Stimulated activated CD8-positive, alpha-beta memory T cell treated with anti-CD3 and anti-CD28 coated beads, Interleukin-4, amount 100 ng/mL, for 4 hours (primary cell): ENCODE measurements around the gene BMPR1B.
"Not testable (repeated sequence)": the region's sequence is repeated elsewhere in the genome, so short reads cannot be mapped to it uniquely, and the experiment has no call there.

Source experiments
- DNase-seq, 2 donors: peaks; one replicate each; pipeline ENCODE4 v3.0.0-alpha.2; 2020; ENCODE audit warnings: low read depth in 2 of 2, low spot score in 1 of 2

The BMPR1B gene

DNA sequence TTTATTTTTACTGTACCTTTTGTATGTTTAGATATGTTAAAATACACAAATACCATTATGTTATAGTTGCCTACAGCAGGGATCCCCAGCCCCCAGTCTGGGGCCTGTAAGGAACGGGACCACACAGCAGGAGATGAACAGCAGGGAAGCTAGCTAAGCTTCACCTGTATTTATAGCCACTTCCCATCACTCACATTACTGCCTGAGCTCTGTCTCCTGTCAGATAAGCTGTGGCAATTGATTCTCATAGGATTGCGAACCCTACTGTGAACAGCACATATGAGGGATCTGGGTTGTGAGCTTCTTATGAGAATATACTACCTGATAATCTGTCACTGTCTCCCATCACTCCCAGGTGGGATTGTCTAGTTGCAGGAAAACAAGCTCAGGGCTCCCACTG is 73.9 kb downstream of the BMPR1B start:
- no peak for DNase-seq

DNA sequence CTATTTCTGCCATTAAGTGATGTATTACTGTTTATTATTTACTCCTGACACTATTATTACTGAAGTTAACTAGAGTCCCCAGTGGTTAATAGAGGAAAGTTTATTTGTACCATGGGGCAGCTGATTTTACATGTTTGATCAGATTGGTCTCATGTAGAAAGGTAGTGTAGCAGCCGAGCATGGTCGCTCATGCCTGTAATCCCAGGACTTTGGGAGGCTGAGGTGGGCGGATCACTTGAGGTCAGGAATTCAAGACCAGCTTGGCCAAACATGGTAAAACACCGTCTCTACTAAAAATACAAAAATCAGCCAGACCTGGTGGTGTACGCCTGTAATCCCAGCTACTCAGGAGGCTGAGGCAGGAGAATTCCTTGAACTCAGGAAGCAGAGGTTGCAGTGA is 74.6 kb downstream of the BMPR1B start:
- DNase-seq: not testable (repeated sequence)

DNA sequence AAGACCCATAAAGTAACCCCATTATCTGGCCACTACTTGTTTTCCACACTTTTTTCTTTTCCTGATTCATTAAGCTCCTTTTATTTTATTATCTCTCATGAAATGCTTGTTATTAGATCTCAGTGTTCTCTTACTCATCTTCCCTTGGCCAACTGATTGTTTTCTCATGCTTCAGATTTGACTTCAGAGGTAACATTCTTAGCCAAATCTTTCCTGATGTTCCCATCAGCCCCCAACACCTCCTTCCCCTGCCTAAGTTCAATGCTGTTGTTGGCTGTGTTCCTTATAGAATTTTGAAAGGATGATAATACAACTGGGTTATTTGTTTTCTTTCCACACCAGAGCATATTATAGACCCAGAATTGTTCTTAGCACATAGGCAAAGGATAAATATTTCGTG is 75.6 kb downstream of the BMPR1B start:
- DNase-seq: no peak

DNA sequence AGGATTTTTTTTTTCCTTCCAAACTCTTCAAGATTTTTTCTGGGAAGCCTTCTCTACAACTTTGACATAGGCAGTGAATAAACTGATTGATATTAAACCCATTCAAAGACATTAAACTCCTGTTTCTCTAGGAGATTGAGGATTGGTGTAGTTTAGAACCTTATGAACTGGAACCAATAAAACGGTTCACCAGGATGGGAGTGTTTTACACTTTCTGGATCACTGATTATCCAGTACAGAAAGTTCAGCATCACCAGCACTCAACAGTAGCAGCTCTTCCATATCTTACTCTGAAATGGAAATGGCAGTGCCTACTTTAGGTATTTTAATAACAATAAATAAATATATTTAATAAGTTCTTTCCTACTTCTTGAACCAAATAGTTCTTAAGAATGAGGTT is 76.7 kb downstream of the BMPR1B start:
- no peak for DNase-seq

DNA sequence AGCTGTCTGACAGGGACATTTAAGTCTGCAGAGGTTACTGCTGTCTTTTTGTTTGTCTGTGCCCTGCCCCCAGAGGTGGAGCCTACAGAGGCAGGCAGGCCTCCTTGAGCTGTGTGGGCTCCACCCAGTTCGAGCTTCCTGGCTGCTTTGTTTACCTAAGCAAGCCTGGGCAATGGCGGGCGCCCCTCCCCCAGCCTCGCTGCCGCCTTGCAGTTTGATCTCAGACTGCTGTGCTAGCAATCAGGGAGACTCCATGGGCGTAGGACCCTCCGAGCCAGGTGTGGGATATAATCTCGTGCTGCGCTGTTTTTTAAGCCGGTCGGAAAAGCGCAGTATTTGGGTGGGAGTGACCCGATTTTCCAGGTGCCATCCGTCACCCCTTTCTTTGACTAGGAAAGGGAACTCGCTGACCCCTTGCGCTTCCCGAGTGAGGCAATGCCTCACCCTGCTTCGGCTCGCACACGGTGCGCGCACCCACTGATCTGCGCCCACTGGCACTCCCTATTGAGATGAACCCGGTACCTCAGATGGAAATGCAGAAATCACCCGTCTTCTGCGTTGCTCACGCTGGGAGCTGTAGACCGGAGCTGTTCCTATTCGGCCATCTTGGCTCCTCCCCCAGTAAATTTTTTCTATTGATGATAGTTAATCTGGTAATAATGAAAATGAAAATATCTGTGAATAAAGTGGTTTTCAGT is 83.6 kb downstream of the BMPR1B start:
- DNase-seq: not testable (repeated sequence)

DNA sequence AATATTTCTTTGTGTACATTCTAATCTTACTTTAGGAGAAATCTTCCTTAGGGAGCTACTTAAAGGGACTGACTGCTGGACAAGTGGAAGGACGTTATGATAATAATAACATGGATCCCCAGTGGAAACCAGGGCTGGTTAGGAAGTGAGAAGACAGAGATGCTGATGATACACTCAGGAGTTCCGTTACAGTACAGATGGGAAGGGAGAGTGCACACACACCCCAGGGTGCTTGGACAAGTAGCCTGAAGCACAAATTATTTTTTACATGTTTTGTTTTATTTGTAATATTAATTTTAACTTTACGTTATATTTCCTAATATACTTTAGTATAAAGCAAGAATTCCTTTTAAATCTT is 84.1 kb downstream of the BMPR1B start:
- no peak for DNase-seq

DNA sequence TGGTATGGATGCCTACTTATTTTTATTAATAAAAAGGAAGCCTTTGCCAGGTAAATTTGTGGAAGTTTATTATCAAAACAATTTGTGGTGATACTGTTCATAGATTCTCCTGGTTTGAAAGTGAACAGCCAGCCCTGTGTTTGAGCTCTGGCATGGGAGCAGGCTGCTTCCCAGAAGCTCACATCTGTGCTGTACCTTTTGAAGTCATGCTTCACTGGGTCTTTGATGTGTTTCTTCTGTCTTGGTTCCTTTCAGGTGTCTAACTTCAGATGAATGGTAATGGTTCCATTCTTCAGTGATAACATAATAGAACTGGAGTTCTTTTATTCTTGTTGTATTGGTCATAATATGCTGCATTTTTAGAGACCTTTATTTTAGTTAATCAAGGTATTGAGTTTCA is 85.5 kb downstream of the BMPR1B start:
- DNase-seq: no peak

DNA sequence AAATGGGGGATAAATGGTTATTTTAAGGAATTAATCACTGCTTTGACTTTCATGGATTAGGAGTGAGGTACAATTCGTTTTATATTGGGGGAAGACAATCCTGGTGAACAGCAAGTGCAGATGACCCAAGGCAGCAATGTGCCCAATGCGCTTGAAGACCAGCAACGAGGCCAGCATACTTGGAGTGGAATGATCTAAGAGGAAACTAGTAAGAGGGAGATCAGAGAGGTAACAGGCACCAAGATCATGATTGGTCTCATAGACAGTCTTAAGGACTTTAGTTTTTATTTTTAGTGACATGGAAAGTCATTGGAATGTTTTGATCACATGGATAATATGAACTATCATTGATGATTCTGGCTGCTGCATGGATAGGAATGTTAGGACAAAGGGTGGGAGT is 90.6 kb downstream of the BMPR1B start:
- no peak for DNase-seq

DNA sequence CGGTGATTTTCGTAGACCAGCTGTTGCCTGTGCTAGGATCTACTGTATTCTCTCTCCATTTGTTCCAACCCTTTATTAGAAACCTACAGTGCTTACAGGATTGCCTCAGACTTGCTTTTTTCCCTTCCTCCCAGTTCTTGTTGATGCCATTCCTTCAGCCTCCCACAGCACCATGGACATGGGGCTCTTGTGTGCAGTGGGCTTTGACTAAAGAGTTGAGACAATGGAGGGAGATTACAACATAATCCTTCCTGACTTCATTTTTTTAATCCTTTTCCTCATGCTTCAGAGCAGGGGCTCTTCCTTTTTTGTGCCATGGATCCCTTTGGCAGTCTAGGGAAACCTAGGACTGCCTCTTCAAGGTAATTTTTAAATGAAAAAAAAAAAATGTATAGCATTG is 92.1 kb downstream of the BMPR1B start:
- DNase-seq: no peak

DNA sequence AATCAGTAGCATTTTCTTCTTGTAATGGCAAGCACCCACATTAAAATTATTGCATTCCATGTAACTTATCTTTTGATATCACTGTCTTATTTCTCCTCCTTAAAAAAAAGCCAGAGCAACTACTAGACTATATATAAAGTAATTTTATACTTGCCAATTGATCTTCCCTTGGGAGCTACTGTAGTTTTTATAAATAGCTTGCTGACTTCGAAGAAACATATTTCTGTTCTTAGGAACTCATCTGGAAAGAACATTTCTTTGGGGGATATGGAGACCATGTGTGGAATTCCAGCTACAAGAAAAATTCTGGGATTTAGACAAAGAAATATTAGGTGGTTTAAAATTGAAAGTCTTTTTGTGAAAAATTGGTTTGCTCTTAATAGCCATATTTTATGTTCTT is 94.9 kb downstream of the BMPR1B start:
- no peak for DNase-seq

DNA sequence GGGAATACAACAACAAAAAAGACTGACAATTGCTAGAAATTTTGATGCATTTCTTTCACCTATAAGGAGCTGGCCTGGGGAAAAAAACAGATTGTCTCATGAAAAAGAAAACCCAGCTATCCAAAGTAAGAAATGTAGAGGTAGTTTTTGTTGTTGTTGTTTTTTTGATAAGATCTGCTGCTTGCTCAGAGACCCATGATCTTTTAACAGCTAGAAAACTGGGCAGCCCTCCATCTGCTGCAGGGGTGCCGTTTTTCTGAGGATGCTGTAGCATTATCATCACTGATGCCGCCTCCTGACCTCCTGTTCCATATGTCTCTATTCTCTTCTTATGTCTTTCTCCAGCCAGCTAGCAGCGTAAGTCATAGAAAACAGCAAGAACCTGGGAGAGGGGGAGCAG is 98.3 kb downstream of the BMPR1B start:
- DNase-seq: no peak

DNA sequence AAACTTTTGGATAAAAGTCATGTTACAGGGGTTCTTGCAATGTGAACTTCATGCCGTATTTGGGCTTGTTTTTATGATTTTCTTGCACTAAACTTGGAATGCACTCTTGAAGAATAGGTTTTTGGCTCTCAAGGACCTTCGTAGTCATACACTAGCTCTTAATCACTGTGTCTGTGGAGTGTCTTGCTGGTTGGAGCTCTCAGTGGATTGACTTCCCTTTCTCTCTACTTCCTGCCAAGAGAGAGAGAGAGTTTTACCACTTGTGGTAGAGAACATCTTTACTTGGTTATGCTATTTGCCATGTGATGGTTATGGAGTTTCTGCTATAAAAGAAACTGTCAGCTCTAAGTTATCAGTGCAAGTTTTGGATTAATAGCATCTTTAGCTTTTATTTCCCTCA is 112.4 kb downstream of the BMPR1B start:
- no peak for DNase-seq

DNA sequence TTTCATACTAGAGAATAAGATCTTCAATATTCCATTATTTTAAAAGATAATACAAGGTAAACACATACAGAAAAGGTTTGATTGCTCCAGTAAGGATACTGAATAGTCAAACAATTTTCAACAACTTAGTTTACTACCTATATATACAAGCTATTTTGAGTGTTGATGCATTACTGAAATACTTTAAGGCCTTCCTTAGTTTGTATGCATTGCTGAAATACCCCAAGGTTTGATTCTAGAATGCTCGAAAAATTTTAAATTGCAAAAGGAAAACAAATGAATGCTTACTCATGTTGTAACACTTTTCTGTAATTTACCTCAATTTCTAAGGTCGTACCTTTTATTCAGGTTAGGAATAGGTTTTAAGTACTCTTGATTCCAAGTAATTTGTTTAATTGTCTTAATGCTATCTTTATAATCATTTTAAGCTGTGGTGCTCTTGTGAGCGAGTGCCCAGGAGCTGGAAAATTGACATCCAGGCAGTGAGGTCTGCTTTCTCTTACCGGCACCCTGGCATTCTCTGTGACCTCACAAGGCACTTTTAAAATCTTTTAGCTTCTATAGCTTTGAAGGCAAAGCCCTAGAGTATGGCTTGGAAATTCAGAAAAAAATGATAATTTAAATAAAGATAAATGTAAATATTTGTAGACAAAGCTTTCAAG is 114.0 kb downstream of the BMPR1B start:
- no peak for DNase-seq

DNA sequence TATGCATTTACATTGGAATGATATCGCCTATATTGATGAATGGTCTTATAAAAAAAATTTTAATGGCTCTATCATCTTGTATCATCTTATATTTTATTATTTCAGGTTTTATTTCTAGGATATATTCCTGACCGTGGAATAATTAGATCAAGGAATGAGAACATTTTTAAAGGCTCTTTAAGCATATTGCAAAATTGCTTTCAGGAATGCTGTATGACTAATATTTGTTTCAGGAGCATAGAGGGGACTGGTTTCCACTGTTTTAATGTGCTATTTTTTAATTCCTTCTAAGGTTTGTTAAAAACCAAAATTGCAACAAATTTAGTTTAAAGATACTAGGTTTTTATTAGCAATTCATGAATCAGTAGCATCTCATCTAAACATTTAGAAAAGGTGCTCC is 120.2 kb downstream of the BMPR1B start:
- no peak for DNase-seq

DNA sequence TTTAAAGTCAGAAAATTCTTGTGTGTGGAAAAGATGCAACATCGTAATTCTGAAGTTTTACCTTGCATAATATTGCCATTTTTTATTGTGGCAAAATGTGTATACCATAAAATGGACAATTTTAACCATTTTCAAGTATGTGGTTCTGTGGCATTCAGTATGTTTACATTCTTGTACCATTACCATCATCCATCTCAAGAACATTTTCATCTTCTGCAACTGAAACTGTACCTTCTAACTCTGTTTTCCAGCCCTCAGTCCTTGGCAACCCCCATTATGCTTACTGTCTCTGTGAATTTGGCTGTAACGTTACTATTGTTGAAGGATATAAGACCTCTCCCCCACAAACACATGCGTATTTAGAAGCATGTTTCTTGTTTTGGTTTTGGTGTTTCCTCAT is 123.2 kb downstream of the BMPR1B start:
- no peak for DNase-seq

DNA sequence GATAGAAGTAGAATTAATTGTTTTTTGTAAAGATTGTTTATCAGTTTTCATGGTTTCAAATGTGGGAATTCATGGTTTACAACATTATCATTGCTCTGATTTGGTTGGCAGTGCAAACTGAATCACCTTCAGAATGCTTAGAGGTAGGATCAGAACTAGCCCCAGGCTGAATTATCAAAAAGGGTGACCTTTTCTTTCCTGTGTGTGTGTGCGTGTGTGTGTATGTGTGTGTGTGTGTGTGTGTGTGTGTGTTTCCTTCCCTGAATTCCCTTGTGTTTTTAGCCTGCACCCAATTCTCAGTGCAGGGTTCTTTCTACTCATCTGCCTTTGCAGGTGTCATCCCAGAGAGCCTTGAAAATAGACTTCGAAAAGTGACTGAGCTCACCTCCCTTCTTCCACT is 125.0 kb downstream of the BMPR1B start:
- DNase-seq: no peak

DNA sequence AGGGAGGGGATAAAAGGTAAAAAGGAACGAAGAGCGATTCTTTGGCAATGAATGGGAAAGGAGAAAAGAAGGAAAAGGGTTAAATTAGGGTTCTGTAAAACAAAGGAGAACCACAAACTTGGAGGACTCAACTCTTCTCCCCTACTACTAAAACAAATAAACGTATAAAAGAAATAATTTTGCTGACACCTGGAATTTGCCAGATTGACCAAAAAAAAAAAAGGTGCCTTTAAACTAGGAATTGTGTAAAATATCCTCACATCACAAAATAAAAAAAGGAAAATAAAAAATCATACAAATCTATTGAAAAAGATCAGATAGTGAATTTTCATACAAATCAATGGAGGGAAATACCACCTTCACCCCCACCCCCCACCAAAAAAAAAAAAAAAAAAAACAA is 129.3 kb downstream of the BMPR1B start:
- no peak for DNase-seq

DNA sequence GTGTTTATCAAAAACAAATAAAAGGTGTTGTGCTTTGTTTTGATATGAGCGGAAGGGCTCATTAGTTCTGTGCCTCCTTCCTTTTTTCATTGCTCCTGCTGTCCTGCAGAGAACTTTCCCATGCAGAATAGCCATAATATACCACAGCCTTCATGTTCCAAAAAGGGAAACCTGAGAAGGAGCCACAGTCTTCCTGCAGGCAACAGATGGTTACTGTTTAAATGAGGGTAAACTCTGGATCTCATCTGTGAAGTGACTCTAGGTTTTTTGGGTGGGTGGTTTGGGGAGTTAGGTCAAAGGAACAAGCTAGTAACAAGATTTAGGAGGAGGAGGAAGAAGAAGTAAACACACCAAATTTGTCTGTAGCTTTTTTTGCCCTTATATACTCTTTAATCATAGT is 131.8 kb downstream of the BMPR1B start:
- DNase-seq: no peak

DNA sequence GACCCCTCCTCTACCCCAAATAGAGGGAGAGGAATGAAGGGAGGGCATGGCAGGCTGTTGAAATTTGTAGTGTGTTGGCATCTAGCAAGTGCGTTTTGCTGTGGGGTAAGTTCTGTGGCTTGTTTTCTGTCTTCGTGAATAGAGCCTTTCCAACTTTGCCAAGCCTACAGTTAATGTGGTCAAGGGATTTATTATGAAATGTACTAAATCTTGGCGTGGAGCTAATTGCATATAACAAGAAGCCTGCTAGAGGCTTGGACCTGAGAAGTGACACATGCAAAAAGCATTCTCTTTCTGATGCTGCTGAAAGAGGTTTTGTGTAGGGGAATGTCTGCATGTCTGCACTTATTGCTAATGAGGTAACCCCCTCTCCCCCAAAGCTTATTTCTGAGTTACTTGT is 132.2 kb downstream of the BMPR1B start:
- no peak for DNase-seq

DNA sequence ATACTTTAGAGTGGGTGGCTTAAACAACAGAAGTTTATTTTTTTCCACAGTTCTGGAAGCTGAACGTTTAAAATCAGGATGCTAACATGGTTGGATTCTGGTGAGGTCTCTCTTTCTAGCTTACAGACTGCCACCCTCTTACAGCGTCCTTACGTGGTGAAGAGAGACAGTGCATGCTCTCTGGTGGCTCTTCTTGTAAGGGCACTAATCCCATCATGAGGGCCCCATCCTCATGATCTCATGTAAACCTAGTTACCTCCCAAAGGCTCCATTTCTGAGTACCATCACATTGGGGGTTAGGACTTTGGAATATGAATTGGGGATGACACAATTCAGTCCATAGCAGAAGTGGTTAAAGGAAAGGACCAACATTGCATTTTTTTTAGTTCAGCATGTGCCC is 132.8 kb downstream of the BMPR1B start:
- DNase-seq: no peak

DNA sequence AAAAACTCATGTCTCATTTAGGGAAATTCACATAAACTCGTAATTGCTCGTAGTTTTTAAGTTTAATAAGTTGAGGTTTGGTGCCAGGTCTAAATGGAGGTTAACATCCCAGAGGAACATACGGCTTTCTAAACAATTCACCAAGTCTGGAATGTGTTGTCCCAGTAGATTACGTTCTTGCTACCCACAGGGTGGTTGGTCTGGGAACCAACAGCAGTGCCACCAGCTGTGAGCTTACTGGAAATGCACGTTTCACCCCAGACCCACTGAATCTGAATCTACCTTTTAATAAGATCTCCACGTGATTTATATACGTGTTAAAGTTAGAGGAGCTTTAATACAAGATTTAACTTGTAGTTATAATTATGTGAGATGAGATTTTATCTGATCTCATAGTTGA is 134.3 kb downstream of the BMPR1B start:
- no peak for DNase-seq

DNA sequence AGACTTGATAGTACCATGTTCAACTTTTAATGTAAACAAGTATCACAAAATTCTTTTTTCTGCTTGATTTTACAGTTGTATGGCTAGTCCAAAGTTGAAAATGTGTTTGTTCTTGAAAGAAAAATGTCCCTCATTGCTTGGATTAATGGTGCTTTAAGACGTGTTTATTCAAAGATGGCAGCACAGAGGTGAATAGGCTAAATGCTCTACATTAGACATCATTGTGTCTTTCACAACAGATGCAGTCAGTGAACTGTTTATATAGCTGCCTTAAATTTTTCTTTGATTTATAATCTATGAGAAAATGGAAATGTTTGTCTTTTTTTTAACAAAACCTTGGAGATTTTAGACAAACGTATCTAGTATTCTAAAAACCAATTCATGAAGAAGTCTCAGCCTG is 137.3 kb downstream of the BMPR1B start:
- DNase-seq: no peak

DNA sequence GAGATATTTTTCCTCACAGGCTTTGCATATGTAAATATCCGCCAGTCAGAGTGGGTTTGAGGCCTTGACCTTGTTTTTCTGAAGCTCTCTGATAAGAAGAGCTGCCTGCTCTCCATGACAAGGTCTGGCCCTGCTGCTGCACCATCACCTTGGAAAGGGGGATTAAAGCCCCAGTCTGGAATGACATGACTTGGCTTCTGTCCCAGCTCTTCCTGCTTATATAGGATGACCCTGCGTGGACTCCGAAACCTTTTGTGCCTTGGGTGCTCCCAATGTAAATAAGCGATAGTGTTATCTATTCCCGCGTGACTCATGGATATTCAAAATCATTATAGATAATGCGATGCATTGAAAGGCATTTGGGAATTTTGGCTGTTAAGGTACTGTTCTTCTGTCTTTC is 139.3 kb downstream of the BMPR1B start:
- DNase-seq: no peak
